ENCODE results near the gene HHATL.

DNA sequence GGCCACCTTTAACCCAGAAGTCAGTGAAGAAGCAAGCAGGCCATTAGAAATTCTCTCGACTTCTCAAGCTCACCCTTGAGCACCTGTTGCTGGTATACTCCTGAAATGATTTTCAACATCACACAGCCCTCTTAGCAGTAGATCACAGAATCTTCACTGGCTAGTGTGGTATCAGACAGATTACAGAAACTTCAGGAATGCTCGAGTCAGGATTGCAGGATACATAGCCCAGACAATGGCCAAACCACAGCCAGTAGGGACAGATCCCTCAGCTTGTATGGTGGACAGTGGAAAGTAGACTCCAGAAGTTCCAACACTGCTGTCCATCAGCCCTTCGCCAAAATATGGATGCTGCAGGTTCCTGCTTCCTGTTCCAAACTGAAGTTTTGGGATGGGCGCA lies 21.8 kb downstream of the HHATL start:
- TF ChIP-seq POLR2AphosphoS5 (IDR thresholded peaks at IDR 0.05), result no peak
- TF ChIP-seq, protein P1, sequence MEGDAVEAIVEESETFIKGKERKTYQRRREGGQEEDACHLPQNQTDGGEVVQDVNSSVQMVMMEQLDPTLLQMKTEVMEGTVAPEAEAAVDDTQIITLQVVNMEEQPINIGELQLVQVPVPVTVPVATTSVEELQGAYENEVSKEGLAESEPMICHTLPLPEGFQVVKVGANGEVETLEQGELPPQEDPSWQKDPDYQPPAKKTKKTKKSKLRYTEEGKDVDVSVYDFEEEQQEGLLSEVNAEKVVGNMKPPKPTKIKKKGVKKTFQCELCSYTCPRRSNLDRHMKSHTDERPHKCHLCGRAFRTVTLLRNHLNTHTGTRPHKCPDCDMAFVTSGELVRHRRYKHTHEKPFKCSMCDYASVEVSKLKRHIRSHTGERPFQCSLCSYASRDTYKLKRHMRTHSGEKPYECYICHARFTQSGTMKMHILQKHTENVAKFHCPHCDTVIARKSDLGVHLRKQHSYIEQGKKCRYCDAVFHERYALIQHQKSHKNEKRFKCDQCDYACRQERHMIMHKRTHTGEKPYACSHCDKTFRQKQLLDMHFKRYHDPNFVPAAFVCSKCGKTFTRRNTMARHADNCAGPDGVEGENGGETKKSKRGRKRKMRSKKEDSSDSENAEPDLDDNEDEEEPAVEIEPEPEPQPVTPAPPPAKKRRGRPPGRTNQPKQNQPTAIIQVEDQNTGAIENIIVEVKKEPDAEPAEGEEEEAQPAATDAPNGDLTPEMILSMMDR (IDR thresholded peaks at IDR 0.05), result no peak
